Measurements from ENCODE around the gene PODXL.

Gene PODXL

GRCh38 chr7:131543298-131543697 is 13.1 kb downstream of the PODXL start:
- DNase-seq (ENCODE audit: extremely low read depth, low read depth): no peak
- H3K4me3 ChIP-seq (replicated peaks; ENCODE audit: low read depth, low read length): no peak overlapping the region
- TF ChIP-seq CTCF (IDR thresholded peaks at IDR 0.05; ENCODE audit: low read depth, low read length, missing control alignments): no peak

GRCh38 chr7:131540491-131541162 is 15.8 kb downstream of the PODXL start:
- no peak for DNase-seq (ENCODE audit: extremely low read depth, low read depth)
- no peak for TF ChIP-seq CTCF (IDR thresholded peaks at IDR 0.05; ENCODE audit: low read depth, low read length, missing control alignments)
- no peak overlapping the region for H3K4me3 ChIP-seq (replicated peaks; ENCODE audit: low read depth, low read length)

GRCh38 chr7:131538813-131539179 is 17.6 kb downstream of the PODXL start:
- no peak for TF ChIP-seq CTCF (IDR thresholded peaks at IDR 0.05; ENCODE audit: low read depth, low read length, missing control alignments)
- H3K4me3 ChIP-seq (replicated peaks; ENCODE audit: low read depth, low read length): no peak overlapping the region
- DNase-seq (ENCODE audit: extremely low read depth, low read depth): no peak

- no peak for DNase-seq (ENCODE audit: extremely low read depth, low read depth)
- TF ChIP-seq CTCF (IDR thresholded peaks at IDR 0.05; ENCODE audit: low read depth, low read length, missing control alignments): no peak
Measured at GRCh38 chr7:131538071-131538812, 18.2 kb downstream of the PODXL start.

GRCh38 chr7:131537571-131537978 is 18.9 kb downstream of the PODXL start:
- H3K4me3 ChIP-seq (replicated peaks; ENCODE audit: low read depth, low read length): no peak overlapping the region
- no peak for TF ChIP-seq CTCF (IDR thresholded peaks at IDR 0.05; ENCODE audit: low read depth, low read length, missing control alignments)
- no peak for DNase-seq (ENCODE audit: extremely low read depth, low read depth)

More at GRCh38 chr7:131538071-131538812, 18.2 kb downstream of the PODXL start:
- H3K4me3 ChIP-seq (replicated peaks; ENCODE audit: low read depth, low read length): no peak overlapping the region

GRCh38 chr7:131536361-131536849 is 20.0 kb downstream of the PODXL start:
- DNase-seq (ENCODE audit: extremely low read depth, low read depth): no peak
- no peak for TF ChIP-seq CTCF (IDR thresholded peaks at IDR 0.05; ENCODE audit: low read depth, low read length, missing control alignments)
- H3K4me3 ChIP-seq (replicated peaks; ENCODE audit: low read depth, low read length): no peak overlapping the region

All from HFF-Myc (cell line).